ENCODE data around the gene ATP13A2.

DNA sequence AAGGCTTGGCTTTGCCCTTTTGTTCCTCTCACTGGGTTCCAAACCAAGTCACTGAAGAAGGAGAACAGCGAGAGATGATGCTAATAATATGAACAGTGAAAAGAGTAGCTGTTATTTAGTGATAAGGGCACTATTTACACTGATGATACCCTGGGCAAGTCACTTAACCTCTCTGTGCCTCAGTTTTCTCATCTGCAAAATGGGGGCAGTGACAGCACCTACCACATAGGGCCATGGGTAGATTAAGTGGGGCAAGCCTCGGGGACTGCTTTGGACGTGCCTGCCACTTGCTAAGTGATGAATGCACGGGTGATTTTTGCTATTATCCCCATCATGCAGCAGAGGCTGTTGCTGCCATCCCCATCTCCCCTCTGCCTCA is 9.2 kb downstream of the ATP13A2 start:
- TF ChIP-seq, protein P1, sequence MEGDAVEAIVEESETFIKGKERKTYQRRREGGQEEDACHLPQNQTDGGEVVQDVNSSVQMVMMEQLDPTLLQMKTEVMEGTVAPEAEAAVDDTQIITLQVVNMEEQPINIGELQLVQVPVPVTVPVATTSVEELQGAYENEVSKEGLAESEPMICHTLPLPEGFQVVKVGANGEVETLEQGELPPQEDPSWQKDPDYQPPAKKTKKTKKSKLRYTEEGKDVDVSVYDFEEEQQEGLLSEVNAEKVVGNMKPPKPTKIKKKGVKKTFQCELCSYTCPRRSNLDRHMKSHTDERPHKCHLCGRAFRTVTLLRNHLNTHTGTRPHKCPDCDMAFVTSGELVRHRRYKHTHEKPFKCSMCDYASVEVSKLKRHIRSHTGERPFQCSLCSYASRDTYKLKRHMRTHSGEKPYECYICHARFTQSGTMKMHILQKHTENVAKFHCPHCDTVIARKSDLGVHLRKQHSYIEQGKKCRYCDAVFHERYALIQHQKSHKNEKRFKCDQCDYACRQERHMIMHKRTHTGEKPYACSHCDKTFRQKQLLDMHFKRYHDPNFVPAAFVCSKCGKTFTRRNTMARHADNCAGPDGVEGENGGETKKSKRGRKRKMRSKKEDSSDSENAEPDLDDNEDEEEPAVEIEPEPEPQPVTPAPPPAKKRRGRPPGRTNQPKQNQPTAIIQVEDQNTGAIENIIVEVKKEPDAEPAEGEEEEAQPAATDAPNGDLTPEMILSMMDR (IDR thresholded peaks at IDR 0.05 in 4 of 5, conservative IDR thresholded peaks at IDR 0.05 in 1 of 5): no peak
- TF ChIP-seq POLR2A (IDR thresholded peaks at IDR 0.05): no peak
